GM12892 (cell line): ENCODE data around the gene TEDC2.

Source experiments
- POLR2A ChIP-seq: IDR thresholded peaks from 2 replicates; pipeline ENCODE4 v1.6.1; 2011; ENCODE audit warnings: low read depth, low read length, control low read depth
- POLR2AphosphoS5 ChIP-seq: IDR thresholded peaks from 2 replicates; pipeline ENCODE4 v1.6.1; 2011; ENCODE audit warnings: low read depth, low read length, control low read depth

DNA sequence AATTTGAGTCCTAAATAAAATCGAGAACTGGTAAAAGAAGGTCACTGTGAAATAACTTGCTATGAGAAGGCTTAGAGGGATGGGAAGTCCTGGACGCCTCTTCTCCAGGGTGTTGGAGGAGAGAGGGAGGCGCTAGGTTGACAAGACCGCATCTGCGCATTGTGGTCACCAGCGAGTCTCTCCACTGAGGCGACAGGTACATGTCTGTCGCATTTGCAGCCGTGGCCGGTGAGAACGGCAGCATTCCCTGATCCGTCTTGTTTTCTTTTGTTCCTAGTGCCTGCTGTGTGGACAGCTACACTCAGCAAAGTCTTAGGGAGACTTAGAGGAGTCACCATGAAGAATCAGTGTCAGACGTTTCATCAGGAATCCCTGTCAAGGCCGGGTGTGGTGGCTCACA lies 45.8 kb downstream of the TEDC2 start:
- no peak for TF ChIP-seq POLR2A
- TF ChIP-seq POLR2AphosphoS5, result no peak
